ENCODE results near the gene KNDC1.

DNA sequence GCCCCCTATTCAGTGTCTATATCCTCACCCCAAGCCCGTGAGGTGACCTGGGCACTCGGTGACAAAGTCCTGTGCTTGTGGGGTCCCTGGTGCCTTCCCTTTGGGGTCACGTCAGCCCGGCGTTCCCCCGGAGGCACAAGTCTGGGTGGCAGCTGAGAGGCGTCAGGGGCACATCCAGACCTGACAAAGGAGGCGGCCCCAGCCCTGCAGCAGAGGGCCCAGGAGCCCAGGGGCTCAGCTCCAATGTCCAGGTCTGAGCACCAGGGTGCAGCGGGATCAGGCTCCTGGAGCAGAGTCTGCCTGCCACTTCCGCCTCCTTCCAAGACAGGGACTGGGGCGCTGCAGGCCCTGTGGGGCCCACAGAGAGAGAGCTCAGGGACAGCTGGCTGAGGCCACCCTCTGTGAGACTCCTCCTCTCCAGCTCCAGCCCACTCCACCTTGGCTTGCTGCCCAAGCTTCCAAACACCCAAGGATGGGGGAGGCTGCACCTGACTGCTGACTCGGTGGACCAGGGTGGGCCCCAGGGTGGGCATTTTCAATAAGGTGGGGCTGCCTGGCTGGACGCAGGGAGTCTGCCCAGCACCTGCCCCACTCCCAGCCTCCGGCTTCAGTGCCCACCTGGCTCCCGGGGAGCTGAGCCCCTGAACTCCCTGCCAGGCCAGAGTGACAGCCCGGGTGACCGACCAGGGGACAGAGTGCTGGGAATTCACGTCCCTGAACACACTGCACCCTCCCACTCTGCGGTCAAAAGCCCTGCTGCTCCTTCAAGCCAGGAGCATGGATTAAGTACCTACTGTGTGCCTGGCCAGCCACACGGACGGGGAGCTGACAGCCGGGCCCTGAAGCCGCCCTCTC is 1.0 kb upstream of the KNDC1 start:
- TF ChIP-seq, protein P1, sequence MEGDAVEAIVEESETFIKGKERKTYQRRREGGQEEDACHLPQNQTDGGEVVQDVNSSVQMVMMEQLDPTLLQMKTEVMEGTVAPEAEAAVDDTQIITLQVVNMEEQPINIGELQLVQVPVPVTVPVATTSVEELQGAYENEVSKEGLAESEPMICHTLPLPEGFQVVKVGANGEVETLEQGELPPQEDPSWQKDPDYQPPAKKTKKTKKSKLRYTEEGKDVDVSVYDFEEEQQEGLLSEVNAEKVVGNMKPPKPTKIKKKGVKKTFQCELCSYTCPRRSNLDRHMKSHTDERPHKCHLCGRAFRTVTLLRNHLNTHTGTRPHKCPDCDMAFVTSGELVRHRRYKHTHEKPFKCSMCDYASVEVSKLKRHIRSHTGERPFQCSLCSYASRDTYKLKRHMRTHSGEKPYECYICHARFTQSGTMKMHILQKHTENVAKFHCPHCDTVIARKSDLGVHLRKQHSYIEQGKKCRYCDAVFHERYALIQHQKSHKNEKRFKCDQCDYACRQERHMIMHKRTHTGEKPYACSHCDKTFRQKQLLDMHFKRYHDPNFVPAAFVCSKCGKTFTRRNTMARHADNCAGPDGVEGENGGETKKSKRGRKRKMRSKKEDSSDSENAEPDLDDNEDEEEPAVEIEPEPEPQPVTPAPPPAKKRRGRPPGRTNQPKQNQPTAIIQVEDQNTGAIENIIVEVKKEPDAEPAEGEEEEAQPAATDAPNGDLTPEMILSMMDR (IDR thresholded peaks at IDR 0.05): no peak
- no peak for TF ChIP-seq POLR2A (IDR thresholded peaks at IDR 0.05)
